GM23248 (cell line): Measurements from ENCODE around the gene DLST. TPM values are rescaled to one million over a fixed set of nuclear protein-coding genes. Genes with fewer than 3 reads are reported as not detected.
A peak's percentile ranks its signal among the peaks of the same experiment; 100 is the strongest.

Experiments used
- DNase-seq: peaks from one replicate; pipeline ENCODE4 v3.0.0-alpha.2; 2015
- H2AFZ ChIP-seq: fragments of 200-600 bp; sonication (generic); 2 replicates; pipeline ENCODE4 v1.6.1; 2016; ENCODE audit warnings: antibody characterized with exemption
- H3F3A ChIP-seq: fragments of 200-600 bp; sonication (generic); 2 replicates; pipeline ENCODE4 v1.6.1; 2016; ENCODE audit warnings: mild to moderate bottlenecking, antibody characterized with exemption, mixed run types; ENCODE audit not compliant: insufficient read depth
- H3K27ac ChIP-seq: fragments of 200-600 bp; sonication (generic); 2 replicates; pipeline ENCODE4 v1.5.1; 2016; ENCODE audit warnings: mild to moderate bottlenecking
- H3K27me3 ChIP-seq: fragments of 200-600 bp; sonication (generic); replicated peaks from 2 replicates; pipeline ENCODE4 v1.6.1; 2016; ENCODE audit warnings: mild to moderate bottlenecking; ENCODE audit not compliant: insufficient read depth
- H3K36me3 ChIP-seq: fragments of 200-600 bp; sonication (generic); 2 replicates; pipeline ENCODE4 v1.6.1; 2016; ENCODE audit warnings: low read depth, mild to moderate bottlenecking
- H3K4me1 ChIP-seq: fragments of 200-600 bp; sonication (generic); 2 replicates; pipeline ENCODE4 v1.6.1; 2016; ENCODE audit warnings: mild to moderate bottlenecking; ENCODE audit not compliant: insufficient read depth
- H3K4me2 ChIP-seq: fragments of 200-600 bp; sonication (generic); one replicate; pipeline ENCODE4 v1.6.1; 2016; ENCODE audit warnings: mild to moderate bottlenecking; ENCODE audit not compliant: unreplicated experiment
- H3K4me3 ChIP-seq: fragments of 200-600 bp; sonication (generic); 2 replicates; pipeline ENCODE4 v1.5.1; 2016; ENCODE audit warnings: mild to moderate bottlenecking
- H3K79me2 ChIP-seq: fragments of 200-600 bp; sonication (generic); 2 replicates; pipeline ENCODE4 v1.6.1; 2016; ENCODE audit warnings: mild to moderate bottlenecking; ENCODE audit not compliant: insufficient read depth
- H3K9ac ChIP-seq: fragments of 200-600 bp; sonication (generic); 2 replicates; pipeline ENCODE4 v1.6.1; 2016; ENCODE audit warnings: mild to moderate bottlenecking
- H3K9me2 ChIP-seq: fragments of 200-600 bp; sonication (generic); 2 replicates; pipeline ENCODE4 v1.6.1; 2016; ENCODE audit warnings: mixed run types, mild to moderate bottlenecking, moderate library complexity; ENCODE audit not compliant: insufficient read depth
- H3K9me3 ChIP-seq: fragments of 200-600 bp; sonication (generic); one replicate; pipeline ENCODE4 v1.6.1; 2017; ENCODE audit warnings: low read depth
- H4K20me1 ChIP-seq: fragments of 200-600 bp; sonication (generic); 2 replicates; pipeline ENCODE4 v1.6.0; 2016; ENCODE audit not compliant: insufficient read depth
- EZH2 ChIP-seq: fragments of 200-600 bp; sonication (generic); IDR thresholded peaks from 2 replicates; pipeline ENCODE4 v1.6.1; 2018; ENCODE audit warnings: antibody characterized with exemption, mild to moderate bottlenecking; ENCODE audit not compliant: insufficient read depth, poor library complexity, severe bottlenecking
- EZH2phosphoT487 ChIP-seq: fragments of 200-600 bp; sonication (generic); IDR thresholded peaks from 2 replicates; pipeline ENCODE4 v1.6.1; 2018; ENCODE audit warnings: antibody characterized with exemption, moderate library complexity, mild to moderate bottlenecking, low read depth; ENCODE audit not compliant: insufficient read depth
- WGBS, 2 experiments: methylation state at CpG; one replicate each; pipeline ENCODE4 v1.1.6; 2015 to 2017; ENCODE audit warnings: low lambda C conversion rate in 2 of 2, low coverage in 1 of 2; ENCODE audit errors: missing lambda C conversion rate in 2 of 2; 5-methylcytosine and 5-hydroxymethylcytosine counted together
- in situ Hi-C: fragments of 300-500 bp; cut with MboI; formaldehyde crosslinking; loops from 2 replicates; pipeline ENCODE4 v1.15.0; 2020
- polyA plus RNA-seq: library from polyadenylated mRNA; unstranded; fragments of >200 nt; fragmentation: Nextera tagmentation; extraction: Ambion mirVana; gene quantifications from 2 replicates; pipeline ENCODE4 v1.2.1, GENCODE V29; 2016
- total RNA-seq: library from RNA; depleted of rRNA; stranded (reverse); fragments of >200 nt; shearing (Covaris generic); gene quantifications from 2 replicates; pipeline ENCODE4 v1.2.3, GENCODE V29; 2014

DLST gene
- total and polyA plus RNA-seq, 2 experiments from 2014 or later: 11.8 to 60.8 TPM

GRCh38 chr14:74946659-74947281 is 65.1 kb downstream of the DLST start:
- H3K4me3 ChIP-seq: no peak overlapping the region
- peak overlapping the region; percentile 36 for H2AFZ ChIP-seq
- TF ChIP-seq EZH2phosphoT487 (no peak), EZH2 (no peak)
- H3K9ac ChIP-seq: no peak overlapping the region
- in situ Hi-C loops: loop anchor here (25.0 kb wide), 1 partner anchor 341 kb away; the partner anchor contains the start of gene FOS
- H3F3A ChIP-seq: no peaks in the 10 kb centered on the region
- peaks cover 6% of the 10 kb centered on the region for H3K4me1 ChIP-seq
- WGBS, 2 experiments: 20 to 21% methylated on average over 5 of the region's 5 CpGs
- H3K9me2 ChIP-seq: no peaks in the 10 kb centered on the region
- no peaks in the 10 kb centered on the region for H3K9me3 ChIP-seq
- no peaks in the 10 kb centered on the region for H4K20me1 ChIP-seq
- DNase-seq: no peak
- no peaks in the 10 kb centered on the region for H3K27me3 ChIP-seq
- H3K36me3 ChIP-seq: no peaks in the 10 kb centered on the region
- no peak overlapping the region for H3K27ac ChIP-seq
- H3K79me2 ChIP-seq: no peaks in the 10 kb centered on the region
- H3K4me2 ChIP-seq: no peak overlapping the region

DNA sequence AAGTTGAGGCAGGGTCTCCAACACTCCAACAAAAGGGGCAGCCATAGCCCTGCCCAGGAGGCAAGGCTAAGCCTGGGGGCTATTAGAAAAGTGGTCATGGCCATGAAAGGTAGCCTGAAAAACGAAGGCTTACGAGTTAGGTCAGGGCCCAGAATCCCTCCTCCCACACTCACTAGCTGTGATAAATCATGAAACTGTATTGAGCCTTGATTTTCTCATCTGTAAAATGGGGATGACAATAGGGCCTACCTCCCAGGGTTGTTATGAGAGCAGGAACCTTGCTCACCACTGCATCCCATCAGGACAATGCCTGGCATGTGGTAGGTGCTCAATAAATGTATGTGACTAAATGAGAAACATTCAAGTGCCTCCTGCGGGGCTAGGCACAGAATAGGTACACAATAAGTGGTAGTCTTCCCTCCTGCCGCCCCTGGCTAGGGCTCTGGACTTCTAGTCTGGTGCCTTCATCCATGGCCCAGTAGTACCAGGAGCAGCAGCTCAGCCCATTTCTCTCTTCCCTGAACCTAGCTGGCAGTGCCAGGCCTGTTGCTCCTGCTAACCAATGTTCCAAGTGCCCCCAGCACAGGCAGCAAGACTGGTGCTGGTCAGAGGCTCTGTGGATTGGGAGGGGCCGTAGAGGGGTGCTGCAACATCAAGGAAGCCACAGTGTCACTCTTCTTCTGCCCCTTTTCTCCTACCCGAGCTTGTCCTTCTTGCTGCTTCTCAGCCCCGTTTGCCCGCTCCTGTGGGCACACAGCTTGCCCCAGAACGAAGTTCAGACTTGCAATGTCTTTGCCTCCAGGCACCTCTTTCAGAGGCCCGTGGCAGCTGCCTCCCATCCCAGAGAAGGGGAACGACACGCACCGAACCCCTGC is 65.9 kb downstream of the DLST start:
- Histone ChIP-seq H3K27ac (no peak overlapping the region), H3K4me3 (no peak overlapping the region), H3K9ac (no peak overlapping the region), H3K9me2 (no peaks in the 10 kb centered on the region), H3K79me2 (no peaks in the 10 kb centered on the region), H3K9me3 (no peaks in the 10 kb centered on the region), H2AFZ (no peak overlapping the region), H3K36me3 (no peaks in the 10 kb centered on the region), H3K27me3 (no peaks in the 10 kb centered on the region), H3F3A (no peaks in the 10 kb centered on the region), H3K4me2 (no peak overlapping the region), H3K4me1 (no peaks in the 10 kb centered on the region), H4K20me1 (no peaks in the 10 kb centered on the region)
- in situ Hi-C loops: loop anchor here (25.0 kb wide), 1 partner anchor 340 kb away; the partner anchor contains the start of gene FOS
- no peak for DNase-seq
- 89 to 92% methylated on average over 13 of the region's 13 CpGs for WGBS, 2 experiments
- TF ChIP-seq EZH2 (no peak), EZH2phosphoT487 (no peak)

DNA sequence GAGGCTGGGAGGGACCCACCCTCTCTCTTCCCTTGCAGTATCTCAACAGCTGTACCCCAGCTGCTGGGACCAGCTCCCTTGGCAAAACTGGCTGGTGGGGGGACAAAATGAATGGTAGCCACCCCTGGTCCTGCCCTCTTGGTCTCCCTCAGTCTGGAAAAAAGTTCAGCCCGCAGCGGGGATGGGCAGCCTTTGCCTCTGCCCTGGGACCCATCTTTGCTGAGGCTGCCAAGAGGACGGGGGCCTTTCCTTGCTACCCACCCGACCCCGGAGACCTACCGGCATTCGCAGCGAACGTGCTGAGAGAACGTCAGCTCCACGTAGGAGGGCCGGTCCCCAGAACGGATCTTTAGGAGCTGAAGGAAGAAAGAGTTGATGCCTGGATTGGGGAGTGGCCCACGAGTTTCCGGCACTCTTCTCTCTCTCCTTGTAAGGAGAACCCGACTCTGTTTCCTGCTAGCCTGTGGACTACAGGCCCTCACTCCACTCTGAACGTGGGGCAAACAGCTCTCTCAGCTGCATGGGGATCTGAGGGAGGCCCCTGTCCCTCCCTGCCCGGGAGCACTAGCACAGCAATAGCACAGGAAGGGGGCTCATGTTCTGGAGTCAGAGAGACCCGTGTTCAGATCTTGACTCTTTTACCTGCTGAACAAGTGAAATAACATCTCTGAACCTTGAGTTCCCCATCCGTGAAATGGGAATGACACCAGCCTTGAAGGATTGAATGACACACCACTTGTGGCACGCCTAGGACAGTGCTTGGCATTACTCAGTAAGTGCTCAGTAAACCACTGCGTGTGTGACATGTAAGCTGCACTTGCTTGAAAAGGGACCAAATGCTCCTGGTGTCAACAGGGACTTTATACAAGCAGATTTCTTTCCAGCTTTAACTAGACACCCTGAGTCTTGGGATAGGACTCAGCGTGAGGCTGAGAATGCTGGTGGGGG is 66.8 kb downstream of the DLST start:
- no peak for DNase-seq
- Histone ChIP-seq H3K27ac (no peak overlapping the region), H3K9me3 (no peaks in the 10 kb centered on the region), H3K9ac (no peak overlapping the region), H3K27me3 (no peaks in the 10 kb centered on the region), H2AFZ (no peak overlapping the region), H3K9me2 (no peaks in the 10 kb centered on the region), H3K4me3 (no peak overlapping the region), H3F3A (no peaks in the 10 kb centered on the region), H3K36me3 (no peaks in the 10 kb centered on the region), H4K20me1 (no peaks in the 10 kb centered on the region), H3K4me1 (no peaks in the 10 kb centered on the region), H3K4me2 (no peak overlapping the region), H3K79me2 (no peaks in the 10 kb centered on the region)
- in situ Hi-C loops: loop anchor here (25.0 kb wide), 1 partner anchor 339 kb away; the partner anchor contains the start of gene FOS
- TF ChIP-seq EZH2 (no peak), EZH2phosphoT487 (no peak)
- WGBS, 2 experiments: 78 to 82% methylated on average over 22 to 23 of the region's 23 CpGs

GRCh38 chr14:74949191-74949601 is 67.5 kb downstream of the DLST start:
- no peaks in the 10 kb centered on the region for H3K79me2 ChIP-seq
- no peak overlapping the region for H3K4me2 ChIP-seq
- H3K27me3 ChIP-seq: no peaks in the 10 kb centered on the region
- TF ChIP-seq EZH2phosphoT487: no peak
- no peak for TF ChIP-seq EZH2
- no peak overlapping the region for H3K27ac ChIP-seq
- DNase-seq: no peak
- H3K9me2 ChIP-seq: no peaks in the 10 kb centered on the region
- no peaks in the 10 kb centered on the region for H3K4me1 ChIP-seq
- no peak overlapping the region for H3K9ac ChIP-seq
- no peak overlapping the region for H3K4me3 ChIP-seq
- no peaks in the 10 kb centered on the region for H4K20me1 ChIP-seq
- WGBS, 2 experiments: 94% methylated on average over 16 of the region's 16 CpGs
- no peaks in the 10 kb centered on the region for H3K9me3 ChIP-seq
- no peaks in the 10 kb centered on the region for H3F3A ChIP-seq
- H2AFZ ChIP-seq: no peak overlapping the region
- in situ Hi-C loops: loop anchor here (25.0 kb wide), 1 partner anchor 338 kb away; the partner anchor contains the start of gene FOS
- no peaks in the 10 kb centered on the region for H3K36me3 ChIP-seq
